Measurements from ENCODE around the gene MAPRE3. TPM values are rescaled to one million over a fixed set of nuclear protein-coding genes. Genes with fewer than 3 reads are reported as not detected.
A peak's percentile ranks its signal among the peaks of the same experiment; 100 is the strongest.

MAPRE3 gene
- total and polyA plus RNA-seq, 5 donors from 2014 or later: 0.38 to 1.7 (median 0.68) TPM

GRCh38 chr2:27059141-27059820, 88.8 kb downstream of the MAPRE3 start:
- no peaks in the 10 kb centered on the region for H3K27me3 ChIP-seq (ENCODE audit: control insufficient read depth, insufficient read depth, low read length)
- no peaks in the 10 kb centered on the region for H3K9me3 Mint-ChIP-seq
- H3K27me3 Mint-ChIP-seq: no peaks in the 10 kb centered on the region
- no peaks in the 10 kb centered on the region for H3K9me3 ChIP-seq (ENCODE audit: control insufficient read depth in 2 of 2, low read length in 2 of 2)
- no peak overlapping the region for H3K27ac ChIP-seq (ENCODE audit: insufficient read depth, low read length, poor library complexity, severe bottlenecking)
- no peak overlapping the region for H3K4me3 Mint-ChIP-seq
- DNase-seq (no peak), ATAC-seq (ENCODE audit: low read depth in 2 of 2) (no peak)
- peaks cover 0 to 11% (median 10%) of the 10 kb centered on the region in 4 donors for H3K4me1 Mint-ChIP-seq
- no peak overlapping the region for H3K27ac Mint-ChIP-seq
- peaks cover 13% of the 10 kb centered on the region for H3K36me3 Mint-ChIP-seq
- peaks cover 32% of the 10 kb centered on the region for H3K36me3 ChIP-seq (ENCODE audit: control insufficient read depth, insufficient read depth, low read length)
- H3K4me1 ChIP-seq (ENCODE audit: control insufficient read depth, insufficient read depth, low read length, poor library complexity, severe bottlenecking): no peaks in the 10 kb centered on the region
- H3K4me3 ChIP-seq (ENCODE audit: low read depth, low read length): no peak overlapping the region

- Histone ChIP-seq H3K4me3 (ENCODE audit: low read depth, low read length) (no peak overlapping the region), H3K4me1 (ENCODE audit: control insufficient read depth, insufficient read depth, low read length, poor library complexity, severe bottlenecking) (no peaks in the 10 kb centered on the region), H3K27ac (ENCODE audit: insufficient read depth, low read length, poor library complexity, severe bottlenecking) (no peak overlapping the region), H3K36me3 (ENCODE audit: control insufficient read depth, insufficient read depth, low read length) (peaks cover 32% of the 10 kb centered on the region), H3K9me3 (ENCODE audit: control insufficient read depth in 2 of 2, low read length in 2 of 2) (no peaks in the 10 kb centered on the region), H3K27me3 (ENCODE audit: control insufficient read depth, insufficient read depth, low read length) (no peaks in the 10 kb centered on the region)
- peaks cover 0 to 15% (median 10%) of the 10 kb centered on the region in 4 donors for H3K4me1 Mint-ChIP-seq
- H3K4me3 Mint-ChIP-seq: no peak overlapping the region
- peaks cover 12% of the 10 kb centered on the region for H3K36me3 Mint-ChIP-seq
- ATAC-seq (ENCODE audit: low read depth in 2 of 2) (no peak), DNase-seq (no peak)
- no peaks in the 10 kb centered on the region for H3K9me3 Mint-ChIP-seq
- no peak overlapping the region for H3K27ac Mint-ChIP-seq
- H3K27me3 Mint-ChIP-seq: no peaks in the 10 kb centered on the region
Observed at GRCh38 chr2:27060323-27060722, 89.9 kb downstream of the MAPRE3 start.

- Histone ChIP-seq H3K4me3 (ENCODE audit: low read depth, low read length) (no peak overlapping the region), H3K36me3 (ENCODE audit: control insufficient read depth, insufficient read depth, low read length) (peaks cover 39% of the 10 kb centered on the region), H3K27me3 (ENCODE audit: control insufficient read depth, insufficient read depth, low read length) (no peaks in the 10 kb centered on the region), H3K9me3 (ENCODE audit: control insufficient read depth in 2 of 2, low read length in 2 of 2) (no peaks in the 10 kb centered on the region), H3K27ac (ENCODE audit: insufficient read depth, low read length, poor library complexity, severe bottlenecking) (no peak overlapping the region), H3K4me1 (ENCODE audit: control insufficient read depth, insufficient read depth, low read length, poor library complexity, severe bottlenecking) (peaks cover 15% of the 10 kb centered on the region)
- DNase-seq (no peak), ATAC-seq (ENCODE audit: low read depth in 2 of 2) (no peak)
- Mint-ChIP-seq H3K4me1 (peaks cover 0 to 59% (median 37%) of the 10 kb centered on the region in 4 donors), H3K36me3 (peaks cover 36% of the 10 kb centered on the region), H3K27ac (no peak overlapping the region), H3K4me3 (peak overlapping the region in 1 of 4 donors; percentile 12), H3K27me3 (no peaks in the 10 kb centered on the region), H3K9me3 (no peaks in the 10 kb centered on the region)
Observed at GRCh38 chr2:27065128-27065527, 94.7 kb downstream of the MAPRE3 start.

- Mint-ChIP-seq H3K27me3 (no peaks in the 10 kb centered on the region), H3K4me1 (peaks cover 0 to 74% (median 44%) of the 10 kb centered on the region in 4 donors), H3K4me3 (peak overlapping the region in 1 of 4 donors; percentile 65), H3K9me3 (no peaks in the 10 kb centered on the region), H3K27ac (peak overlapping the region in 1 of 3 donors; percentile 29), H3K36me3 (peaks cover 32% of the 10 kb centered on the region)
- no peak for ATAC-seq (ENCODE audit: low read depth in 2 of 2)
- H3K36me3 ChIP-seq (ENCODE audit: control insufficient read depth, insufficient read depth, low read length): peaks cover 34% of the 10 kb centered on the region
- H3K27me3 ChIP-seq (ENCODE audit: control insufficient read depth, insufficient read depth, low read length): no peaks in the 10 kb centered on the region
- H3K9me3 ChIP-seq (ENCODE audit: control insufficient read depth in 2 of 2, low read length in 2 of 2): no peaks in the 10 kb centered on the region
- DNase-seq: no peak
- peaks cover 31% of the 10 kb centered on the region for H3K4me1 ChIP-seq (ENCODE audit: control insufficient read depth, insufficient read depth, low read length, poor library complexity, severe bottlenecking)
- H3K27ac ChIP-seq (ENCODE audit: insufficient read depth, low read length, poor library complexity, severe bottlenecking): no peak overlapping the region
- H3K4me3 ChIP-seq (ENCODE audit: low read depth, low read length): no peak overlapping the region
Observed at GRCh38 chr2:27067385-27067784, 96.9 kb downstream of the MAPRE3 start.

DNA sequence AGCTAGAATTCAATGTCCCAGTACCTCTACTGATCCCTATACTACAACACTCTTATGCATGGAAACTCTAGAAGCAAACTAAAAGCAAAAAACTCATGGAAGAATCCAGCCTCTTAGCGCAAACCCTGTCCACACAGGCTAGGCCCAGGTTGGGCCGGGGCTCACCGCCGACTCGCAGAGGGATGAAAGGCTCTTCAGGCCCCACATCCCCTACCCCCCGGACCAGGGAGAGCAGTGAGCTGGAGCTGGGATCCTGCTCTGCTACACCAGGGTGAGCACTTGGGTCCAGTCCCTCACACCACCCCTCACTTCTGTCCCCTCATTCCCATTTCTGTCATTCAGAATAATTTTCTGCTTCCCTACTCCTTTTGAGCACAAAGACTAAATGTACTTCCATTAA, 99.0 kb downstream of the MAPRE3 start:
- ATAC-seq (ENCODE audit: low read depth in 2 of 2): no peak
- H3K9me3 ChIP-seq (ENCODE audit: control insufficient read depth in 2 of 2, low read length in 2 of 2): no peaks in the 10 kb centered on the region
- peak overlapping the region; percentile 91 for H3K27ac ChIP-seq (ENCODE audit: insufficient read depth, low read length, poor library complexity, severe bottlenecking)
- no peak overlapping the region for H3K4me3 ChIP-seq (ENCODE audit: low read depth, low read length)
- peak overlapping the region; percentile 74 to 99 (median 86) for H3K4me3 Mint-ChIP-seq
- no peak for DNase-seq
- H3K27me3 ChIP-seq (ENCODE audit: control insufficient read depth, insufficient read depth, low read length): no peaks in the 10 kb centered on the region
- H3K36me3 Mint-ChIP-seq: peaks cover 27% of the 10 kb centered on the region
- H3K4me1 Mint-ChIP-seq: peaks cover 0 to 77% (median 44%) of the 10 kb centered on the region in 4 donors
- H3K27ac Mint-ChIP-seq: peak overlapping the region; percentile 70 to 97 (median 92)
- H3K36me3 ChIP-seq (ENCODE audit: control insufficient read depth, insufficient read depth, low read length): peaks cover 28% of the 10 kb centered on the region
- H3K27me3 Mint-ChIP-seq: no peaks in the 10 kb centered on the region
- H3K9me3 Mint-ChIP-seq: no peaks in the 10 kb centered on the region
- H3K4me1 ChIP-seq (ENCODE audit: control insufficient read depth, insufficient read depth, low read length, poor library complexity, severe bottlenecking): peaks cover 32% of the 10 kb centered on the region

- Mint-ChIP-seq H3K36me3 (peaks cover 27% of the 10 kb centered on the region), H3K9me3 (no peaks in the 10 kb centered on the region), H3K27ac (peak overlapping the region; percentile 92 to 98 (median 97)), H3K27me3 (no peaks in the 10 kb centered on the region), H3K4me1 (peaks cover 4 to 81% (median 49%) of the 10 kb centered on the region in 4 donors), H3K4me3 (peak overlapping the region; percentile 92 to 99 (median 97))
- no peak for ATAC-seq (ENCODE audit: low read depth in 2 of 2)
- Histone ChIP-seq H3K27me3 (ENCODE audit: control insufficient read depth, insufficient read depth, low read length) (no peaks in the 10 kb centered on the region), H3K4me3 (ENCODE audit: low read depth, low read length) (peak overlapping the region; percentile 92), H3K27ac (ENCODE audit: insufficient read depth, low read length, poor library complexity, severe bottlenecking) (peak overlapping the region; percentile 91), H3K9me3 (ENCODE audit: control insufficient read depth in 2 of 2, low read length in 2 of 2) (no peaks in the 10 kb centered on the region), H3K4me1 (ENCODE audit: control insufficient read depth, insufficient read depth, low read length, poor library complexity, severe bottlenecking) (peaks cover 38% of the 10 kb centered on the region), H3K36me3 (ENCODE audit: control insufficient read depth, insufficient read depth, low read length) (peaks cover 26% of the 10 kb centered on the region)
- DNase-seq: no peak
Observed at GRCh38 chr2:27069961-27070618, 99.7 kb downstream of the MAPRE3 start.

- DNase-seq (no peak), ATAC-seq (ENCODE audit: low read depth in 2 of 2) (peak in 1 of 2 donors; percentile 0)
- Mint-ChIP-seq H3K36me3 (peaks cover 21% of the 10 kb centered on the region), H3K27ac (peak overlapping the region; percentile 94 to 98 (median 97)), H3K9me3 (no peaks in the 10 kb centered on the region), H3K4me1 (peaks cover 7 to 82% (median 48%) of the 10 kb centered on the region in 4 donors), H3K27me3 (no peaks in the 10 kb centered on the region), H3K4me3 (peak overlapping the region; percentile 92 to 99 (median 97))
- H3K4me3 ChIP-seq (ENCODE audit: low read depth, low read length): peak overlapping the region; percentile 92
- no peaks in the 10 kb centered on the region for H3K9me3 ChIP-seq (ENCODE audit: control insufficient read depth in 2 of 2, low read length in 2 of 2)
- H3K36me3 ChIP-seq (ENCODE audit: control insufficient read depth, insufficient read depth, low read length): peaks cover 19% of the 10 kb centered on the region
- H3K27ac ChIP-seq (ENCODE audit: insufficient read depth, low read length, poor library complexity, severe bottlenecking): peak overlapping the region; percentile 91
- H3K4me1 ChIP-seq (ENCODE audit: control insufficient read depth, insufficient read depth, low read length, poor library complexity, severe bottlenecking): peaks cover 44% of the 10 kb centered on the region
- no peaks in the 10 kb centered on the region for H3K27me3 ChIP-seq (ENCODE audit: control insufficient read depth, insufficient read depth, low read length)
Observed at GRCh38 chr2:27070653-27071276, 100.3 kb downstream of the MAPRE3 start.
